ENCODE data around the gene WHRN.

- TF ChIP-seq TAF1 (IDR thresholded peaks at IDR 0.05; ENCODE audit: borderline replicate concordance, insufficient read depth, low read length) (no peak), REST (IDR thresholded peaks at IDR 0.05; ENCODE audit: insufficient read depth in 1 of 2, low read depth in 2 of 2, low read length in 2 of 2) (no peak), POLR2AphosphoS5 (IDR thresholded peaks at IDR 0.05; ENCODE audit: low read depth, low read length) (no peak), FOXP2 (optimal IDR thresholded peaks at IDR 0.05; ENCODE audit: borderline replicate concordance, extremely low read depth, extremely low read length, insufficient read depth) (no peak), SIN3A (IDR thresholded peaks at IDR 0.05; ENCODE audit: borderline replicate concordance, insufficient read depth, low read length) (no peak)
Observed at GRCh38 chr9:114475412-114476135, 29.7 kb downstream of the WHRN start.
